HFFc6 (cell line): Measurements from ENCODE around the gene GTF2H2C. TPM values are rescaled to one million over a fixed set of nuclear protein-coding genes. Genes with fewer than 3 reads are reported as not detected.
"Not testable (repeated sequence)": the region's sequence is repeated elsewhere in the genome, so short reads cannot be mapped to it uniquely, and the experiment has no call there.

ENCODE experiments used
- DNase-seq: peaks from one replicate; pipeline ENCODE4 v3.0.0-alpha.2; 2018
- H3K27ac Mint-ChIP-seq: 2 replicates; pipeline ENCODE4 v1.8.0; 2020; ENCODE audit warnings: mild to moderate bottlenecking, mixed read lengths
- H3K27me3 Mint-ChIP-seq: 2 replicates; pipeline ENCODE4 v1.8.0; 2021; ENCODE audit warnings: mild to moderate bottlenecking, moderate library complexity, mixed read lengths; ENCODE audit not compliant: insufficient read depth
- H3K36me3 Mint-ChIP-seq: 2 replicates; pipeline ENCODE4 v1.8.0; 2021; ENCODE audit warnings: low read depth, mixed read lengths
- H3K4me1 Mint-ChIP-seq: 2 replicates; pipeline ENCODE4 v1.8.0; 2020; ENCODE audit warnings: low read depth, mixed read lengths
- H3K4me3 Mint-ChIP-seq: 2 replicates; pipeline ENCODE4 v1.8.0; 2020; ENCODE audit warnings: mild to moderate bottlenecking, moderate library complexity, mixed read lengths
- H3K9me3 Mint-ChIP-seq: 2 replicates; pipeline ENCODE4 v1.8.0; 2020; ENCODE audit warnings: mild to moderate bottlenecking, mixed read lengths
- CTCF ChIP-seq: fragments of 200-600 bp; sonication (generic); IDR thresholded peaks from 2 replicates; pipeline ENCODE4 v1.5.0; 2021; ENCODE audit warnings: antibody characterized with exemption, mild to moderate bottlenecking
- total RNA-seq, 6 experiments: library from RNA; stranded (reverse); fragmentation: NEBNext Ultra II Directional; extraction: Animal tissue kit (Norgen Biotek cat#: 25700); gene quantifications; 2 replicates in 1 of 6; 3 replicates in 5 of 6; pipeline ENCODE4 v1.2.3, GENCODE V29; 2021

GTF2H2C gene
- total RNA-seq, 6 experiments from 2014 or later, result 31.5 to 36.0 (median 32.2) TPM

- Mint-ChIP-seq H3K9me3 (no peaks in the 10 kb centered on the region), H3K4me3 (no peak overlapping the region), H3K4me1 (0 out of 2 replicates have a peak, but pooled peaks cover 5% of the 10 kb centered on the region), H3K27ac (no peak overlapping the region), H3K27me3 (peaks cover 40% of the 10 kb centered on the region), H3K36me3 (no peaks in the 10 kb centered on the region)
- TF ChIP-seq CTCF, result no peak
- DNase-seq, result no peak
Observed at GRCh38 chr5:69528035-69528434, 32.0 kb upstream of the GTF2H2C start.

GRCh38 chr5:69528609-69529008, 31.4 kb upstream of the GTF2H2C start:
- Mint-ChIP-seq H3K4me3 (no peak overlapping the region), H3K4me1 (0 out of 2 replicates have a peak, but pooled peaks cover 5% of the 10 kb centered on the region), H3K27me3 (peaks cover 43% of the 10 kb centered on the region), H3K9me3 (no peaks in the 10 kb centered on the region), H3K27ac (no peak overlapping the region), H3K36me3 (no peaks in the 10 kb centered on the region)
- no peak for TF ChIP-seq CTCF
- DNase-seq, result no peak

GRCh38 chr5:69530561-69531405, 29.2 kb upstream of the GTF2H2C start:
- no peak for DNase-seq
- H3K27ac Mint-ChIP-seq, result no peak overlapping the region
- no peaks in the 10 kb centered on the region for H3K36me3 Mint-ChIP-seq
- no peak for TF ChIP-seq CTCF
- H3K4me3 Mint-ChIP-seq, result no peak overlapping the region
- peaks cover 45% of the 10 kb centered on the region for H3K27me3 Mint-ChIP-seq
- no peaks in the 10 kb centered on the region for H3K9me3 Mint-ChIP-seq
- no peaks in the 10 kb centered on the region for H3K4me1 Mint-ChIP-seq

- no peak overlapping the region for H3K4me3 Mint-ChIP-seq
- no peak overlapping the region for H3K27ac Mint-ChIP-seq
- H3K27me3 Mint-ChIP-seq, result peaks cover 43% of the 10 kb centered on the region
- no peaks in the 10 kb centered on the region for H3K9me3 Mint-ChIP-seq
- no peaks in the 10 kb centered on the region for H3K36me3 Mint-ChIP-seq
- no peaks in the 10 kb centered on the region for H3K4me1 Mint-ChIP-seq
- DNase-seq, result no peak
- TF ChIP-seq CTCF, result no peak
Observed at GRCh38 chr5:69531406-69531801, 28.6 kb upstream of the GTF2H2C start.

GRCh38 chr5:69537911-69538310, 22.1 kb upstream of the GTF2H2C start:
- H3K36me3 Mint-ChIP-seq, H3K9me3 Mint-ChIP-seq, H3K4me3 Mint-ChIP-seq, H3K4me1 Mint-ChIP-seq, H3K27me3 Mint-ChIP-seq, H3K27ac Mint-ChIP-seq, DNase-seq: not testable (repeated sequence)

- not testable (repeated sequence) for H3K4me3 Mint-ChIP-seq, DNase-seq, H3K27me3 Mint-ChIP-seq, H3K36me3 Mint-ChIP-seq, H3K9me3 Mint-ChIP-seq, H3K27ac Mint-ChIP-seq, H3K4me1 Mint-ChIP-seq
Observed at GRCh38 chr5:69538735-69539134, 21.3 kb upstream of the GTF2H2C start.

- not testable (repeated sequence) for H3K27ac Mint-ChIP-seq, DNase-seq, H3K27me3 Mint-ChIP-seq, H3K9me3 Mint-ChIP-seq, H3K36me3 Mint-ChIP-seq, H3K4me3 Mint-ChIP-seq, H3K4me1 Mint-ChIP-seq
Observed at GRCh38 chr5:69541347-69541746, 18.6 kb upstream of the GTF2H2C start.

- H3K27ac Mint-ChIP-seq, DNase-seq, H3K9me3 Mint-ChIP-seq, H3K36me3 Mint-ChIP-seq, H3K27me3 Mint-ChIP-seq, H3K4me1 Mint-ChIP-seq, H3K4me3 Mint-ChIP-seq: not testable (repeated sequence)
Observed at GRCh38 chr5:69542838-69543618, 17.0 kb upstream of the GTF2H2C start.

GRCh38 chr5:69544602-69545001, 15.4 kb upstream of the GTF2H2C start:
- H3K4me3 Mint-ChIP-seq, H3K9me3 Mint-ChIP-seq, H3K27me3 Mint-ChIP-seq, DNase-seq, H3K36me3 Mint-ChIP-seq, H3K4me1 Mint-ChIP-seq, H3K27ac Mint-ChIP-seq: not testable (repeated sequence)
